Ureter (tissue), 1 donor: ENCODE data around the gene MS4A18. TPM values are rescaled to one million over a fixed set of nuclear protein-coding genes. Genes with fewer than 3 reads are reported as not detected.

Experiments used
- DNase-seq: peaks from one replicate; pipeline ENCODE4 v3.0.0-alpha.2; 2020; ENCODE audit warnings: low spot score
- total RNA-seq: library from RNA; stranded (reverse); gene quantifications from one replicate; pipeline ENCODE4 v1.2.4, GENCODE V29; 2023
- donor health status: DM: yes; HTN: yes; CAD: no.

The MS4A18 gene
- total RNA-seq, 1 donor from 2014 or later, result not detected

DNA sequence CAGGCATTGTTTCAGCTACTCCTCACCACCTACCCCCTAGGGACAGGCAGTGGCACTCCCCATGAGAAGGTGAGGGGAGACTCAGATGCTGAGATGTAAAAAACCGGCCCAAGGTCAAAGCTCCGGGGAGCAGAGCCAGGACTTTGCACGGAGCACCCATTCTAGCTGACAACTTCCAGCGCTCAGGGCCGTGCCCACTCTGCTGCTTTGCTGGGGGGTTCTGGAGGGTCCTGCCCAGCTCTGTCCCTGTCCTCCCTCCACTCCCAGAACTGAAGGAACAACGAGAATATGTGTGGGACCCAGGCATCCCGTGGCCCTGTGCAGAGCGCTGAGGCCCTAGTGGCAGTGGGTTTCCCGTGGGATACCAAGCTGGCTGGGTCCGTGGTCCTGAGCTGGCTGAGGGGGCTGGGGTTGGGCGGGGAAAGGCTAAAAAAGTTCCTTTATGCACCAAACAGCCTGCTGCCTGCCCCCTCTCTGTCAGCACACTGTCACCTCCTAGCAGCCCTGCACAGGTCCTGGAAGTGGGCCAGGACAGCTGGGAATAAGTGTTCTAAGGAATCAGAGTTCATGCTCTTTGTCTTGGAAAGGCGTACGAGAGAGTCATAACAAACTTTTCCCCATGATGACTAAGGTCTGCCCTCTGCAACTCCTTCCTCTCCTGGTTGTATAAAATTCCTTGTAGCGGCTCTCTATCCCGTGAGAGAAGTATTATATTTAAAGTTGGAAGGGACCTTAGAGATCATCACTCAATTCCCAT is 62.5 kb downstream of the MS4A18 start:
- no peak for DNase-seq

DNA sequence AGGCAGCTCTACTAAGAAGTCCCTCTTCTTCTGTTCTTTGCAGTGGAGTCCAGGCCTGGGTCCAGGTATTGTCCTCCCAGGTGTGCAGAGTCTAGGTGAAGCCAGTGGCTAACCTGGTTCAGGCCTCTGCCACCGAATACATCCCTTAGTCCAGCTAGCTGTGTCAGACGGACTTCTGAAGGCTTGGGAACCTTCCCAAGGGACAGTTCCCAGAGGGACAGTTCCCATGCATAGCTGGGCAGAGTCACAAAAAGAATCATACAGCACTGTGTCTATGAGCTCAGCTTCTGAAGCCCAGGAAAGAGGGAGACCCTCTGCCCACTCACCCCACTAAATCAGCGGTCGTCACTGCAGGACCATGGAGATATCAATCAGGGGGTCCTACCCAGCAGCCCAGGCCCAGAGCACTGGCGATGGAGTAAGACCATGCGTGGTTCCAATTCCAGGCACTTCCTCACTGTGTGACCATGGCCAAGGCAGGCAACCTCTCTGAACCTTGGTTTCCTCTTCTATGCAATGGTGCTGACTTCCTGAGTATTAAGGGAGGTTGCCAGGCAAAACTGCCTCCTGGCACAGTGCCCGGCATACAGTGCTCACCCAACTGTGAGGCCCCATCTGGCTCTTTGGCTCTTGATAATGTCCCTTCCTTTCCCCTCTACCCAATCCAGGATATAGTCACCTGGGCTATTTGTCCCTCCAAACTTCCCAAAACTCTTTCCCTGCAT is 64.0 kb downstream of the MS4A18 start:
- DNase-seq, result no peak

DNA sequence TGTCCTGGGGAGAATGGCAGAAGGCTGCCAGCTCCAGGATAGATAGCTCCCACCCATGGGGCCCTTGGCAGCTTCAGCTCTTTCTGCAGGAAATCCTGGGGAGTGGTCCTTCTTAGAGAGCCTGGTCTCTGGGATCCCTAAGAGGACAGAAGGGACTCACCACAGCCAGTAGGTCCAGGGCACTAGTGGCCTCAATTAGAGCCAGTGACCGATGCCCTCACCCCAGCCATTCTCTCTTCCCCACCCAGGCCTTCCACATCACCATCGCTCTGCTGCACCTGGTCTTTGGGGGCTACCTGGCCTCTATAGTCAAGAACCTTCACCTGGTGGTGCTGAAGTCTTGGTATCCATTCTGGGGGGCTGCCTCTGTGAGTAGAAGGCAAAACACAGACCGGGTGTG is 66.2 kb downstream of the MS4A18 start:
- DNase-seq, result no peak

DNA sequence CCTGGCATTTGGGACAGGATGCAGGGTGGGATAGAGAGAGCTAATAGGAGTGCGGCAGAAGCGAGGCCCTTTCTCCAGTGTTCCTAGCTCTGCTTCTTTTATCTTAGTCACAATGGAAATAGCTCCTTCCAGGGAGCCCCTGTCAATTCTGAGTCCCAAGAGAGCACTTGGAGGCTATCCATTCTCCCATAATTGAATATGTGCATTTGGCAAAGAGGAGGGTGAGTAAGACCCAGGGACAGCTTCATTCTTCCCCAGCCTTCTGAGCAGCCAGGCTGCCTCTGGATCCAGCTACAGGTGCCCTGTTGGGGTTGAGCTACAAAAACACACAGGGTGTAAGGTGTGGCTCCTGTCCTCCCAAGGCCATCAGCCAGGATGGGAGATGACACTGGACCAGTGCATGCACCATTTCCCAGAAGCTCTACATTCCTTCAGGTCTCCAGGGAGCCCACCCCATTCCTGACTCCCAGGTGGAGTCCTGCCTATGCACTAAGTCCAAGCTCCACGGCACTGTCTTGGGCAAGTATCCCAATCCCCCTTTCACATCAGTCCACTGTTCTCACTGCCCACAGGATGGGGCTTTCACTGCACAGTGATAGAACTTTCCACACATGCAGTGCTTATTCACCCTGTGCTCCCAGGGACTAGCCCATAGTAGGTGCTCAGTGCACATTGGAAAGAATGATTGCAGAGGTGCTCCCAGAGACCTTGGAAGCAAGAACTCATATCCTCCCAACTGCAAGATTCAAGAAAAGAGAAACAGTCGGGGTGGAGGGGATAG is 66.8 kb downstream of the MS4A18 start:
- DNase-seq, result no peak

DNA sequence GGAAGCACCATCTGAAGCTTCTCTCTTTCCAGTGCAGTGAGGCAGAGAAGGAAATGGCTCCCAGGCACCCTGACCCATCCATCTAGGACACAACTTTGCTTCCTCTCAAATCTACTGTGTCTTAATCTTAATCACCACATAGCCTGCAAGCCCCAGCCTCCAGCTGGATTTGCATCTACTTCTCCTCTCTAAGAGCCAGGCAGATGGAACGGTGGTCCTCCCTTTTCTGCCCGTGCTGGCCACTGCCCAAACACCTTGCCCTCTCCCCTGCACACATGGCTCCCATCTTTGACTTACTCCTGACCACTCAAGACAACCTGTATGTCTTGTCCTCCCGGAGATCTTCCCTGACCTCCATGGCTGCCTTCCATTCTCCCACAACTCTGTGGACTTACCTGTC is 68.0 kb downstream of the MS4A18 start:
- no peak for DNase-seq

Other genes with a start within 250 kb of the MS4A18 start
- not detected for gene MS4A12, start 231.9 kb upstream of the MS4A18 start, total RNA-seq
- not detected for gene MS4A13, start 209.3 kb upstream of the MS4A18 start, total RNA-seq
- not detected for gene MS4A8, start 25.1 kb upstream of the MS4A18 start, total RNA-seq
- not detected for gene MS4A15, start 32.1 kb downstream of the MS4A18 start, total RNA-seq
- gene MS4A10, start 60.6 kb downstream of the MS4A18 start, total RNA-seq, result not detected
- 33.4 TPM for gene CCDC86, start 117.4 kb downstream of the MS4A18 start, total RNA-seq
- 0.13 TPM for gene PTGDR2, start 131.2 kb downstream of the MS4A18 start, total RNA-seq
- not detected for gene ZP1, start 142.8 kb downstream of the MS4A18 start, total RNA-seq
- 113 TPM for gene PRPF19, start 181.9 kb downstream of the MS4A18 start, total RNA-seq
- gene TMEM109, start 189.4 kb downstream of the MS4A18 start, total RNA-seq, result 86.8 TPM
- gene TMEM132A, start 199.7 kb downstream of the MS4A18 start, total RNA-seq, result 8.0 TPM
- 32.3 TPM for gene SLC15A3, start 227.5 kb downstream of the MS4A18 start, total RNA-seq
- 4.2 TPM for gene CD6, start 247.0 kb downstream of the MS4A18 start, total RNA-seq